Coronary artery (tissue), 2 donors: ENCODE measurements around the gene ZSCAN30.
A peak's percentile ranks its signal among the peaks of the same experiment; 100 is the strongest.

Experiments used
- DNase-seq: peaks from one replicate; pipeline ENCODE4 v3.0.0-alpha.2; 2017; ENCODE audit warnings: low spot score
- H3K27ac ChIP-seq, 2 donors: fragments of 200-600 bp; sonication (generic); one replicate each; pipeline ENCODE4 v1.5.1; 2016 to 2019
- H3K4me3 ChIP-seq: fragments of 200-600 bp; sonication (generic); 2 replicates; pipeline ENCODE4 v1.5.1; 2016; ENCODE audit warnings: mild to moderate bottlenecking, moderate library complexity
- CTCF ChIP-seq: fragments of 200-600 bp; sonication (generic); IDR thresholded peaks from one replicate; pipeline ENCODE4 v1.5.1; 2019; ENCODE audit warnings: antibody characterized with exemption

Gene ZSCAN30

GRCh38 chr18:35290094-35290735 is at the start of gene ZSCAN30:
ZSCAN30 (minus strand) TSS chr18:35290229; CDS start chr18:35264352, 25,877 bp downstream.
- TF ChIP-seq CTCF, result no peak
- peak within 1 kb of the TSS; percentile 82 for H3K4me3 ChIP-seq
- H3K27ac ChIP-seq, result peak within 1 kb of the TSS; percentile 86 to 92
- peak; percentile 96 for DNase-seq

- Histone ChIP-seq H3K4me3 (no peak overlapping the region), H3K27ac (no peak overlapping the region)
- no peak for TF ChIP-seq CTCF
- no peak for DNase-seq
These were observed 47.3 kb upstream of the ZSCAN30 start for GRCh38 chr18:35337286-35337685.

GRCh38 chr18:35335866-35336265 is 45.8 kb upstream of the ZSCAN30 start:
- no peak for DNase-seq
- Histone ChIP-seq H3K27ac (no peak overlapping the region), H3K4me3 (no peak overlapping the region)
- TF ChIP-seq CTCF, result no peak

GRCh38 chr18:35334821-35335220 is 44.8 kb upstream of the ZSCAN30 start:
- no peak overlapping the region for H3K4me3 ChIP-seq
- TF ChIP-seq CTCF, result no peak
- no peak overlapping the region for H3K27ac ChIP-seq
- DNase-seq, result no peak

- TF ChIP-seq CTCF, result no peak
- Histone ChIP-seq H3K4me3 (no peak overlapping the region), H3K27ac (no peak overlapping the region)
- no peak for DNase-seq
These were observed 44.2 kb upstream of the ZSCAN30 start for GRCh38 chr18:35334212-35334611.

- DNase-seq, result no peak
- Histone ChIP-seq H3K27ac (no peak overlapping the region), H3K4me3 (no peak overlapping the region)
- no peak for TF ChIP-seq CTCF
These were observed 41.5 kb upstream of the ZSCAN30 start for GRCh38 chr18:35331367-35332087.

GRCh38 chr18:35328868-35329267 is 38.8 kb upstream of the ZSCAN30 start:
- Histone ChIP-seq H3K27ac (no peak overlapping the region), H3K4me3 (no peak overlapping the region)
- TF ChIP-seq CTCF, result no peak
- no peak for DNase-seq
